Fibroblast of skin of back (primary cell): ENCODE measurements around the gene KAT6B. TPM values are rescaled to one million over a fixed set of nuclear protein-coding genes. Genes with fewer than 3 reads are reported as not detected.
"Not testable (repeated sequence)": the region's sequence is repeated elsewhere in the genome, so short reads cannot be mapped to it uniquely, and the experiment has no call there.

Experiments
- DNase-seq: peaks from one replicate; pipeline ENCODE4 v3.0.0-alpha.2; 2013
- polyA plus RNA-seq, 2 experiments: library from polyadenylated mRNA; unstranded; fragments of 120-200 nt; gene quantifications; one replicate each; pipeline ENCODE4 v1.2.1, GENCODE V29; 2013; ENCODE audit not compliant: insufficient read length in 2 of 2

KAT6B gene
- 10.2 TPM for polyA plus RNA-seq (2013, experiment 1 of 2; ENCODE audit: insufficient read length)
- 11.0 TPM for polyA plus RNA-seq (2013, experiment 2 of 2; ENCODE audit: insufficient read length)

- DNase-seq = peak; percentile 100
Observed at GRCh38 chr10:74826142-74827044, at the start of gene KAT6B. Gene KAT6B (plus strand): TSS chr10:74826600. CDS start chr10:74842858, 16,258 bp downstream.

GRCh38 chr10:74778436-74779094 lies 47.8 kb upstream of the KAT6B start:
- no peak for DNase-seq

GRCh38 chr10:74781870-74782269 lies 44.5 kb upstream of the KAT6B start:
- DNase-seq = not testable (repeated sequence)

GRCh38 chr10:74784462-74784861 lies 41.9 kb upstream of the KAT6B start:
- no peak for DNase-seq

GRCh38 chr10:74786126-74786525 lies 40.3 kb upstream of the KAT6B start:
- no peak for DNase-seq

GRCh38 chr10:74787457-74787856 lies 38.9 kb upstream of the KAT6B start:
- DNase-seq = no peak

GRCh38 chr10:74791979-74792378 lies 34.4 kb upstream of the KAT6B start:
- not testable (repeated sequence) for DNase-seq

GRCh38 chr10:74792726-74793125 lies 33.7 kb upstream of the KAT6B start:
- DNase-seq = no peak

- DNase-seq = not testable (repeated sequence)
Observed at GRCh38 chr10:74793240-74793639, 33.2 kb upstream of the KAT6B start.

GRCh38 chr10:74794531-74794930 lies 31.9 kb upstream of the KAT6B start:
- DNase-seq = no peak

- DNase-seq = no peak
Observed at GRCh38 chr10:74797550-74797949, 28.9 kb upstream of the KAT6B start.

- DNase-seq = peak; percentile 97
Observed at GRCh38 chr10:74799721-74800221, 26.6 kb upstream of the KAT6B start.

- DNase-seq = no peak
Observed at GRCh38 chr10:74801447-74801846, 25.0 kb upstream of the KAT6B start.

- DNase-seq = no peak
Observed at GRCh38 chr10:74808501-74808900, 17.9 kb upstream of the KAT6B start.

- no peak for DNase-seq
Observed at GRCh38 chr10:74810087-74810486, 16.3 kb upstream of the KAT6B start.

GRCh38 chr10:74813381-74814259 lies 12.8 kb upstream of the KAT6B start:
- DNase-seq = no peak

GRCh38 chr10:74814797-74815196 lies 11.6 kb upstream of the KAT6B start:
- DNase-seq = no peak

GRCh38 chr10:74816824-74817498 lies 9.4 kb upstream of the KAT6B start:
- no peak for DNase-seq

- no peak for DNase-seq
Observed at GRCh38 chr10:74821501-74821900, 4.9 kb upstream of the KAT6B start.

- DNase-seq = no peak
Observed at GRCh38 chr10:74822101-74822500, 4.3 kb upstream of the KAT6B start.

- peak; percentile 63 for DNase-seq
Observed at GRCh38 chr10:74822521-74823089, 3.8 kb upstream of the KAT6B start.
